Choroid plexus epithelial cell (primary cell): ENCODE results near the gene AMACR.

Experiments
- DNase-seq: peaks from one replicate; pipeline ENCODE4 v3.0.0-alpha.2; 2010; ENCODE audit warnings: low read depth
- H3K4me3 ChIP-seq: 2 replicates; pipeline ENCODE4 v1.5.1; 2011; ENCODE audit warnings: low read depth, mild to moderate bottlenecking, control low read depth, low read length, moderate library complexity
- CTCF ChIP-seq: conservative IDR thresholded peaks from 2 replicates; pipeline ENCODE4 v1.5.1; 2011; ENCODE audit warnings: low read depth, mild to moderate bottlenecking, control low read depth, inconsistent platforms, low read length, moderate library complexity

Gene AMACR

GRCh38 chr5:34043099-34043876, 35.4 kb upstream of the AMACR start, which contains the start of gene C1QTNF3:
C1QTNF3 (minus strand) TSS chr5:34043213; CDS start chr5:34043125, 88 bp downstream.
- TF ChIP-seq CTCF: no peak
- DNase-seq: no peak
- H3K4me3 ChIP-seq: no peak within 1 kb of the TSS

- no peak for TF ChIP-seq CTCF
- H3K4me3 ChIP-seq: no peak overlapping the region
- no peak for DNase-seq
These were observed 34.5 kb upstream of the AMACR start for GRCh38 chr5:34042321-34042720.

DNA sequence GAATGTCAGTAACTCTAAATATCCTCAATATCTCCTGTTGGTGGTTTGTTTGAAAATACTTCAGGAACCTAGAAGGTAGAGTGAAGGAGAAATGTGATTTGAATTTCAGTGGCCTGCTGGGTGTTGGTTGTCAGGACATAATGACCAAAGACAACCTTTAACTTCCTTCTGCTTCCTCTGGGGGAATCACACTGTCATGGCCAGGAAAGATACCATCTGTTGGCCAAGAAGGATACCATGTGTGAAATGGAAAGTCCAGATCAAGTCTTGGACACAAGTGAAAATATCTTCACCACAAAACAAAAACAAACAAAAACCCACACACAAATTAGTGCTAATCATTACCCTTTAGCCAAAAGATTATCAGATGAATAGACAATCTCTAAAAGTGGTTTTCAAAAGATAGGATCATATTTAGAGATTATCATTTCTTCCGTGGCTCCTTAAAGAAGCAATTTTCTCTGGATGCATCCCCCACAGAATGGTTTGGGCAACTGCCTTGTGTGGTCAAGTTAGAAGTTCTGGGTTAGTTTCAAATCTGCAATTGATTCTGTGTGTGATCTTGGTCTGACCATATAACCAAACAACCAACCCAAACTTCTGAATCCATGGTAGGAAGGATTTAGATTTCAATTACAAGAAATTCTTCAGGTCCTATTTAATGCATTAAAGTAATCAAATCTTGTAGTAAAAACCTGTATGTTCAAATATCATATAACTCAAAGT, 33.6 kb upstream of the AMACR start:
- DNase-seq: no peak
- TF ChIP-seq CTCF: no peak
- no peak overlapping the region for H3K4me3 ChIP-seq

DNA sequence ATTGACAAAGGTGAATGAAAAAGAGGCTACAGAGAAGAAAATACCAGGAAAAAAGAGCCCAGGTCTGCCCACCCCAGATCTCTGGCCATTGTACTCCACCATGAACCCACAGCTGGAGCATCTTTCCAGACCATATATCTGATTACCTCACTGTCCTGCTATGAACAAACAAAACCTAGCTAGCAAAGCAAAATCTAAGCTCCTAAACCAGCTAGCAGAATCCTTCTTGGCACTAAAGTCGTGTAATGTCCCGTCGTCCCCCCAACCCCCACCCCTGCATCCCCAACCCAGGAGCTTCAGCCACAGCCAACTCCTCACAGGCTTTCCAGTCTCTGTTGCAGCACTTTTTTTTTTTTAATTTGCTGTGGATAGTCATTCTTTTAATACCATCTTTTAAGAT, 32.6 kb upstream of the AMACR start:
- no peak overlapping the region for H3K4me3 ChIP-seq
- DNase-seq: no peak
- TF ChIP-seq CTCF: no peak

GRCh38 chr5:34039398-34040157, 31.7 kb upstream of the AMACR start:
- no peak for DNase-seq
- H3K4me3 ChIP-seq: no peak overlapping the region
- no peak for TF ChIP-seq CTCF

- H3K4me3 ChIP-seq: no peak overlapping the region
- TF ChIP-seq CTCF: no peak
- no peak for DNase-seq
These were observed 31.0 kb upstream of the AMACR start for GRCh38 chr5:34038838-34039237.
